ENCODE data around the gene HMGXB3. TPM values are rescaled to one million over a fixed set of nuclear protein-coding genes. Genes with fewer than 3 reads are reported as not detected.
A peak's percentile ranks its signal among the peaks of the same experiment; 100 is the strongest.

Gene HMGXB3, protein sequence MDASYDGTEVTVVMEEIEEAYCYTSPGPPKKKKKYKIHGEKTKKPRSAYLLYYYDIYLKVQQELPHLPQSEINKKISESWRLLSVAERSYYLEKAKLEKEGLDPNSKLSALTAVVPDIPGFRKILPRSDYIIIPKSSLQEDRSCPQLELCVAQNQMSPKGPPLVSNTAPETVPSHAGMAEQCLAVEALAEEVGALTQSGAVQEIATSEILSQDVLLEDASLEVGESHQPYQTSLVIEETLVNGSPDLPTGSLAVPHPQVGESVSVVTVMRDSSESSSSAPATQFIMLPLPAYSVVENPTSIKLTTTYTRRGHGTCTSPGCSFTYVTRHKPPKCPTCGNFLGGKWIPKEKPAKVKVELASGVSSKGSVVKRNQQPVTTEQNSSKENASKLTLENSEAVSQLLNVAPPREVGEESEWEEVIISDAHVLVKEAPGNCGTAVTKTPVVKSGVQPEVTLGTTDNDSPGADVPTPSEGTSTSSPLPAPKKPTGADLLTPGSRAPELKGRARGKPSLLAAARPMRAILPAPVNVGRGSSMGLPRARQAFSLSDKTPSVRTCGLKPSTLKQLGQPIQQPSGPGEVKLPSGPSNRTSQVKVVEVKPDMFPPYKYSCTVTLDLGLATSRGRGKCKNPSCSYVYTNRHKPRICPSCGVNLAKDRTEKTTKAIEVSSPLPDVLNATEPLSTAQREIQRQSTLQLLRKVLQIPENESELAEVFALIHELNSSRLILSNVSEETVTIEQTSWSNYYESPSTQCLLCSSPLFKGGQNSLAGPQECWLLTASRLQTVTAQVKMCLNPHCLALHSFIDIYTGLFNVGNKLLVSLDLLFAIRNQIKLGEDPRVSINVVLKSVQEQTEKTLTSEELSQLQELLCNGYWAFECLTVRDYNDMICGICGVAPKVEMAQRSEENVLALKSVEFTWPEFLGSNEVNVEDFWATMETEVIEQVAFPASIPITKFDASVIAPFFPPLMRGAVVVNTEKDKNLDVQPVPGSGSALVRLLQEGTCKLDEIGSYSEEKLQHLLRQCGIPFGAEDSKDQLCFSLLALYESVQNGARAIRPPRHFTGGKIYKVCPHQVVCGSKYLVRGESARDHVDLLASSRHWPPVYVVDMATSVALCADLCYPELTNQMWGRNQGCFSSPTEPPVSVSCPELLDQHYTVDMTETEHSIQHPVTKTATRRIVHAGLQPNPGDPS (N-terminal part only)
- total RNA-seq: 9.1 TPM

DNA sequence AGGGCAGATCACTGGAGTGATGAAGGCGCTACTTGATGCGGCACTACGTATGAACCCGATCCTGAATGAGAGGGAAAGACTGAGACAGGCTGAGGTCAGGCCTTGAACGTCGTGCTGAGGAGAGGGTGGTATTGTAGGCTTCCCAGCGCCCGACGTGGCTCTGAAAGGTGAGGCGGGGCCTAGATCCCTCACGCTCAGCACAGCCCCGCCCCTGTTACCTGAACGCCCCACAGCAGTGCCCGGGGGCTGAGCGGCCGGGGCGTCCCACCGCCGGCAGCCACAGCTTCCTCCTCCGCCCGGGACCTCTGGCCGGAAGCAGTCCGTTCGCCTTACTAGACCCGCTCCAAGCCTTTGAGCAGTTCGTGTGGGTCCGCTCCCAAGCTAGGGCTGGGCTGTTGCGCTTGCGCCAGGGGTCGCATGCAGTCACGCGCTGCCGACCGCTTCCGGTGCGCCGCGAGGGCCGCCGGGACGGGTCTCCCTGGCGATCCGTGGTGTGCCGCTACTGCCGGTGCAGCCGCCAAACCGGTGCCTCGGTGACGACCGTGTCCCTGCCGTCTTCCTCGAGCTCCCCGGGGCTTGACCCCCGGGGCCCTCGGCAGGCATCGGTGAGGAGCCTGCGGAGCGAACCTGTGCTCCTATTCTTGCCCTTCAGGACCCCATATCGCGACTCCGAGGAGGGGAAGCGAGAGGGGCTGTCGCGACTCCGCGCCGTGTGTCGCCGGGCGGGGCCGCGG, at the start of gene HMGXB3, which contains the start of gene TIGD6:
Gene HMGXB3 (plus strand): TSS at position 484 of the 734 bp plus-strand sequence. CDS start 4,114 bp downstream, outside the sequence.
Gene TIGD6 (minus strand): TSS at position 399 of the 734 bp plus-strand sequence. CDS start 4,306 bp downstream, outside the sequence.
- ATAC-seq (peak; percentile 91), DNase-seq (ENCODE audit: low spot score) (peak; percentile 95)

DNA sequence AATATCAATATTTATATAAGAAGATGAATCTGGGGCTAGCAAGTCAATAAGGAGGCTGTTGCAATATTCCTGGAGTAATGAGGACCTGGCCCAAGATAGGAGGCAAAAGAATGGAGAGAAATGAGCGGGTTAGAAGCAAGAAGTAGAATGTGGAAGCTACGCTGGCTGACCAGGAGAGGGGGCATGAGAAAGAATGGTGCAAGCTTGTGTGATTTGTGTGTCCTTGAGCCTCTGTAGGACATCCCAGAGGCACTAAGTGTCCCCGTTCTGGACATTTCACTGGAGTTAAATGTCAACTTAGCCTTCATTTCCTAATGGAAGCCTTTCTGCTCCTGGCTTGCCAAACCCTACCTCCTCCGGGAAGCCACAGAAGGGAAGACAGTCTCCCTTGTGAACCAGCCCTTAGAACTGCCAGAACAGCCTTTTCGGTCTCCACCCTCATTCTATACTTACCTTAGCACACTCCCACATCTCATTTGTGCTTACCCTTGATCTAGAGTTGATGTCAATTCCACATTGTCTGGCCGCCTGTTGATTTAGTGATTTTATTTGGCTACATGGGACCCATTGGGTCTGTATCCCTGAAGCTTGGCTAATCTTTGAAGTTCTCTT, 49.3 kb upstream of the HMGXB3 start:
- DNase-seq (ENCODE audit: low spot score): no peak
- ATAC-seq: no peak

DNA sequence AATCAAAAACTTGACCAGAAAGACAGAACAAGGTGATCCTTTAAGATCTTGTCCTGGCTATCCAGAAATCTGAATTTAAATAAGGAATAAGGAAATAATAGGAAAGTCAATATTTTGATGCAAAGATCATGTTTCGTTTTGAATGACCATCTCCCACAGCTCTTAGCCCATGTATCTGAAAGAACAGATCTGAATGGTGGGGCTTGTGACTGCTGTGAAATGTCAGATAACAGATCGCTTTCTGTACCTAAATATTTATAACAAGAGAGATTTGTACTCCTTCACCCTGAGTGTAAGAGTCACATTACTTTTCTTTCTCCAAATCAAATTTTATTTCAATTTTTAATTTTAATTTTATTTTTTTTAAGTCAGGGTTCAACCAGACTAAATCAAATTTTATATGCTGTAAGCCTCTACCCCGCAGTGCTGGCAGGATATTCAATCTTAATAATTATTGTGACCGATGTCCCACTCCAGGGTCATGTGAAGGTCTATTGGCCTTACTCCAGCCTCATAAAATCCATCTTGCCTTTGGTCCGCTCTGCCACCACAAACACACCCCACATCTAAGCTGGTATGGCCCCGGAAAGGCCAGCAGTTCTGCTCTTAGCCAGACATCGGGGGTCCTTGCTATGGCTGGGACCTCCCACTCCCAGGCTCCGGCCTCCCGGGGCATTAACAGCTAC, 47.0 kb upstream of the HMGXB3 start:
- DNase-seq (ENCODE audit: low spot score): no peak
- no peak for ATAC-seq

DNA sequence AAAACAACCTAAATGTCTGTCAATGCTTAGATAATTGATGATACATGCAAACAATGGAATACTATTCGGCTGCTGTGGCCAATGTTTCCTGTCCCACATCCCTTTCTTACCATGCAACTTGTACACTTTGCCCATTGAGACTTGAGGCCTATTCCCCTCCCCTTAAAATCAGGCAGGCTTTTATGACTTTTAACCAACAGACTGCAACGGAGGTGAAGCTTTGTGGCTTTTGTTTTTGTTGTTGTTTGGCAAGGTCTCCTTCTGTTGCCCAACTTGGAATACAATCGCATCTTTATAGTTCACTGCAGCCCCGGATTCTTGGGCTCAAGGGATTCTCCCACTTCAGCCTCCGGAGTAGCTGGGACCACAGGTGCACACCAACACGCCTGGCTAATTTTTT, 45.7 kb upstream of the HMGXB3 start:
- DNase-seq (ENCODE audit: low spot score) (no peak), ATAC-seq (no peak)

DNA sequence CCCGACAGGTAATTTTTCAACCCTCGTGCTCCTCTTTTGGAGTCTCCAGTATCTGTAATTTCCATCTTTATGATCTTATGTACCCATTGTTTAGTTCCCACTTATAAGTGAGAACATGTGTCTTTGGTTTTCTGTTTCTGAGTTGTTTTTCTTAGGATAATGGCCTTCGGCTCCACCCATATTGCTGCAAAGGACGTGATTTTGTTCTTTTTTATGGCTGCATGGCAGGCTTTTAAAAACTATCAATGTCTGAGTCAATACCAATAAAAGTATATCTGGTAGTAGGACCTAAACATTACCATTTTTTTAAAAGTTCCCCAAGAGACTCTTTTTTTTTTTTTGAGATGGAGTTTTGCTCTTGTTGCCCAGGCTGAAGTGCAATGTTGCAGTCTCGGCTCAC, 43.9 kb upstream of the HMGXB3 start:
- no peak for DNase-seq (ENCODE audit: low spot score)
- ATAC-seq: no peak

DNA sequence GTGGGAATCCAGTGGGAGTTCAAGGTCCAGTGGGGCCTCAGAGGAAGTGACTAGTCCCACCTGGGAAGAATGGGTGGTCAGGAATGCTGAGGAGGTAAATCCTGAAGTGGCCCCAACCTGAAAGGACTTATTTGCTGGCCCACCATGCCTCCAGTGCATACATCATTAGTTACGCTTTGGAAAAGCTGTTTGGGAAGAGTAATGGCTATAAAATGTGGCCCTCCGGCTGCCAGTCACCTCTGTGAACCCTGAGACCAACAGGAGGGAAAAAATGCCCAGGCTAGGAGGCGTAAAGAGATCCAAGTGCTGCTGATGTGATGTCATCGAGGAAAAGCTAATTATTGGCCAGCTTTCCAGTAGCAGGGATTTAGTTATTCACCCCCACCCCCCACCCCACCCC, 42.7 kb upstream of the HMGXB3 start:
- no peak for ATAC-seq
- no peak for DNase-seq (ENCODE audit: low spot score)

DNA sequence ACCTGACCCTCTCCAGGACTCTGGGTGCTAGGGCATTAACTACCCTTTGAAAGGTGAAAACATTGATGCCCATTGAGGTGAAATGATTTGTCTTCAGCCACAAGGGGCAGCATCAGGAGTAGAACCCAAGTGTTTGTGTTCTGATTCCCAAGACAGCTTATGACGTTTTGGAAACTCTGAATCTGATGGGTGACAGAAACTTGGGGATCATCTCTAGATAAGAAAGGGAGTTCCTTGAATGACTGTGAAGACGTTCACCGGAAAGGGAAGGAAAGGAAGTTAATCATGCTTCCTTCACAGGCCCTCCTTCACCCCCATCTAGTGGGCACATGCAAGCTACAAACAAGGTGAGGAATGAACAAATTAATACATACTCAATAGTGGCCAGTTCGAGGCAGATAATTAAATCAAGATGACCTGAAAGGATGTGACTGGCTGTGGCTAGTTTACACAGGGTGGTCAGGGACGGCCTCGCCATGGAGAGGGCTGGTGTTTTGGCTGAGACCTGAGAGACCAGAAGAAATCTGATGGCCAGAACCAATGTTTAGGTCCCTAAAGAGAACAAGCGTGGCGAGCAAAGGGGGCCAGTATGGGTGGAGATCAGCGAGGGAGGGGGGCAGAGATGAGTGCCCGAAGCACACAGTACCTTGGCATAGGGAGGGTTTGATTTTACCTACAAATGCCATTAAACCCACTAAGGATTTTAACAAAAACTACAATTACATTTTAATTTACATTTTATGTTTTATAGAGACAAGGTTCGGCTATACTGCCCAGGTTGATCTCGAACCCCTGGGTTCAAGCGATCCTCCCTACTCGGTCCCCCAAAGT, 40.9 kb upstream of the HMGXB3 start:
- DNase-seq (ENCODE audit: low spot score) (no peak), ATAC-seq (no peak)

DNA sequence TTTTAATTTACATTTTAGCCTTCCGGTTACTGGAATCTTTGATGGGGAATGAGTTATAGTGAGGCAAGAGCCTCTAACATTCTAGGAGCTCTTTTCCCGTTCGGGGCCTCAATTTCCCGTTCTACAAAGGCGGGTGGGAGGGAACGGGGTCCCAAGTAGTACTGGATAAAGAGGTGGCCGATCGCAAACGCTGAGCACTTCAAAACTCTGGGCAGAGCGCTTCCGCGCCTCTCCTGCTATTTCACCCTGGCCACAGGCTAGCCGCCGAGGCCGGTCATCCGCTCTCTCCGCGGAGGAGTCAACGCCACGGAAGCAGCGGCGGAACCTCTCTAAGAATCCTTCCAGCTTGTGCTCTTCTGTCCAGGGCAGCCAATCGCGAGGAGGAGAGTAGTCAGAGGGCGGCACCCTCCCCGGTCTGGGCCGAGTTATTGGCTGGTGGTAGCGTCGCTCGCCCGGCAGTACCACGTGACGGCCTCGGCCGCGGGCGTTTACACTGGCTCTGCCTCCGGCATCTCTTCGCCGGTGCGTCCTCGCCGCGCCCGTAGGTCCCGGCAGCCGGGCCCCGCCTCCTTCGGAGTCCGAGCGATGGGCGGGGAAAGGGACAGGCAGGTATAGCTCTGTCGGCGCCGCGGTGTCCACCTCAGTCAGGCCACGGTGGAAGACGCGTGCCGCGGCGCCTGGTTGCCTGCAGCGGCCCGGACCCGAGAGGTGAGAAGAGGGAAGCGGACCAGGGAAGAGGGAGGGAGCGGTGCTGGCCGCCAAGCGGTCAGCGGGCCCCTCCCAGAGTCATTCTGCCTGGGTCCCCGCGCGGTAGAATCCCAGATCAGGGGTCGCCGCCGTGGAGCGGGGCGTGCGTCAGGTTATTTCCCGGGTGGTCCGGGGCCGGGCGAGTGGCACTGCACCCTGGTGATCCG, 40.0 kb upstream of the HMGXB3 start, which contains the start of gene SLC26A2:
Gene SLC26A2 (plus strand): TSS at position 487 of the 914 bp plus-strand sequence. CDS start 16,895 bp downstream, outside the sequence.
- ATAC-seq (peak; percentile 98), DNase-seq (ENCODE audit: low spot score) (peak; percentile 98)

DNA sequence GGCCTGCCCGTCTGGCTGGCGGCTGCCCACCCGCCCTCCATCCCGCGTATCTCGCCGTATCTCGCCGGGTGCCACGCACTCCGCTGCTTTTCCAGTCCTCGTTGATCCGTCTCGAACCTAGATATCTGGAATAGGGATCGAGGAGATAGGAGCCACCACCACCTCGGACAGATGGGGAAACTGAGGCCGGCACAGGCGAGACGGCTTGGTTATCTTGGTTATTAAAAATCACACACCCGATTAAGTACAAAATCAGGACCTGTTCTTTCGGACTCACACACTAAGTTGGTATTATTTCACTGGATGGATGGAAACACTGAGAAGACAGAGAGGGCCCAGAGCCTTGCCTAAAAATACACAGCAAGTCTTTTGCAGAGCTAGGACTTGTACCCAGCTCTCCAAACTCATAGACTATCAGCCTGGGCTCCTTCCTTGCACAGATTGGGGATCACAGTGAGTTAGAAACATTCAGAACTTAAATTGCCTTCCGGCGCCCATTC, 39.3 kb upstream of the HMGXB3 start:
- no peak for DNase-seq (ENCODE audit: low spot score)
- ATAC-seq: no peak

DNA sequence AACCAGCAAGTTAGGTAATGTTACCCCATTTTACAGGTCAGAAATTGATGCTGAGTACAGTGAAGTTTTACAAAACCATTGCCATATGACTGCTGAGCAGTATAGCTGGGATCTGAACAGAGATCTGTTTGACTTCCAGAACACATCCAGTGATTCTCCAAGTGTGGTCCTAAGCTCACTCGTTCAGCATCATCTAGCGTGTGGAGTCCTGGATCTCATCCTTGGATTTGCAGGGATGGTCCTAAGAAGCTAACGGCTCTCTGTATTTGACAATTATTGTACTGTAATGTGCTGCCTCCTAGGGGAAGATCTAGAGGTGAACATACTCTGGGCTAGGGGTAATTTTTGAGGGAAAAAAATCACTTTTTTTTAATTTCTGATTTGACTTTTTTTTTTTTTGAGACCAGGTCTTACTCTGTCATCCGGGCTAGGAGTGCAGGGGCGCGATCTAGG, 38.6 kb upstream of the HMGXB3 start:
- no peak for ATAC-seq
- no peak for DNase-seq (ENCODE audit: low spot score)

DNA sequence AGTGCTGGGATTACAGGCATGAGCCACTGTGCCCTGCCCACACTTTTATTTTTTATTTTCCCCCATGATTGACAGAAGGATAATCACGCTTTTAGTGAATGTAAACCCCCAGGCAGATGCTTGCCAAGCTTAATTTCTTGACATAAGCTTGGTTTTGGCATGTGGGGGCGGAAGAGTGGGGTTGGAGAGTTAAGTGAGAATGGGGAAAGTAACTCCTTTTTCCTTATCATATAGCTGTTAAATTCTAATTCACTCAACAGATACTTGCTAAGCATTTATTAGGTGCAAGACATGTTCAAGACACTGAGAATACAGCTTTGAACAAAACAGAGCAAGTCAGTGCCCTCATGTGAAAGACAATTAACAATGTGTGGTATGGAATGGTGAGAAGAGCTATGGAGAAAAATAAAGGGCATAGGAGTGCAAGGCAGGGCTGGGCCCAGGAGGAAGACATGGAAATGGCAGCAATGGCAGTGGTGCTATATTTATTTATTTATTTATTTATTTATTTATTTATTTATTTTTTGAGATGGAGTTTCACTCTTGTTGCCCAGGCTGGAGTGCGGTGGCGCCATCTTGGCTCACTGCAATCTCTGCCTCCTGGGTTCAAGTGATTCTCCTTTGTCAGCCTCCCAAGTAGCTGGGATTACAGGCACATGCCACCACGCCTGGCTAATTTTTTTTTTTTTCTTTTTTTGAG, 37.8 kb upstream of the HMGXB3 start:
- ATAC-seq: no peak
- DNase-seq (ENCODE audit: low spot score): no peak

DNA sequence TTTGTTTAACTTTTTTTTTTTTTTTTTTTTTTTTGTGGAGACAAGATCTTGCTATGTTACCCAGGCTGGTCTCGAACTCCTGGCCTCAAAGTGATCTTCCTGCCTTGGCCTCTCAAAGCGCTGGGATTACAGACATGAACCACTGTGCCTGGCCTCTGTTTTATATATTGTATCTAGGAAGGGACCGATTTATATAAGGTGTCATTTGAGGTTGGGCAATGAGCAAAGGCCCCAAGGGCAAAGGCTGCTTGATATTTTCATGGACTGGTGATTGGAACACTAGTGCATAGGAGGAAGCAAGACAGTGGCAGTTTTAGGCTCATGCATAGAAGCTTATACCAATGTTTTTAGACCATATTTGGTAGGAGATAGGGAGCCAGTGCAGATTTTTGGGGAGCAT, 36.8 kb upstream of the HMGXB3 start:
- DNase-seq (ENCODE audit: low spot score): no peak
- no peak for ATAC-seq

DNA sequence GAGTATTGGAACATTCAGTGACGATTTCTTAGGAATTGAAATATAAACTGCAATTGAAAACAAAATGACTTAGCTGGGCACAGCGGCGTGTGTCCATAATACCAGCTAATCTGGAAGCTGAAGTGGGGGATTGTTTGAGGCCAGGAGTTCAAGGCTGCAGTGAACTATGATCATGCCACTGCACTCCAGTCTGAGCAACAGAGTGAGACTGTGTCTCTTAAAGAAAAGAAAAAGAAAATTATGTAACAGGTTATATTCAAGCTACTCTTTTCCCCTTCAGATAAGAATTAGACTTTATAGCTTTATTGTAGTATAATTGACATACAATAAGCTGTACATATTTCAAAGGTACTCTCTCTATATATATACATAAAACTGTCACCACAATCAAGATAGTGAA, 33.6 kb upstream of the HMGXB3 start:
- ATAC-seq: no peak

DNA sequence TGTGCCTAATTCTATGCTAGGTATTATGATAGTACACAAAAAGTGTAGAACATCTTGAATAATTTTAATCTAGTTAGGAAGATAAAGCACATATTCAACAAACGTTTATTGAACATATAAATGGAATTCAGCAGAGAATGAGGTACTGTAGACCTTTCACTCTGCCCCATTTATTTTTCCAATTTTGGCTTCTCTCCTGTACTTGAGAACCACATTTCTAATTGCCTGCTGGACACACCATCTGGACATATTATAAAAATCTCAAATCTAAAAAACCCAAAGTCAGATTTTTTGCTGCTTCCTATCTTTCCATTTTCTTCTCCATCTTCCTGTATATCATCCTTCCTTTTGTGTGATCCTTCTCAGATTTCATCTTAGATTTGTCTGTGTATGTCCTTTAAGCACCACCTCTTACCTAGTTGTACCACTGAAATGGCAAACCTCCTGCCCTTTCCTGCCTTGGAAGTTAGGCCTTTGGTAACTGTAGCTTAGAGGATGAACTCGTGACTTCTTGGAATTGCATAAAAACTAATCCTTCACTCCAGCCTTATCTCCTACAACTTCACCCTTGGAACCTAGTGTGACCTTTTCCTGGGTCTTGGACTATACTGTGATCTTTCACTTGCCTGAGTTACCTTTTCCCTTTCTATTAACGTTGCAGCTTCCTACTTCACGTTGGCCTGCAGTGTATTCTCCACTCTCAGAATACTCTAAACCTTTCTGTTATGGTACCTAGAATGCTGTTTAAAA, 31.2 kb upstream of the HMGXB3 start:
- DNase-seq (ENCODE audit: low spot score): no peak
- no peak for ATAC-seq

More for the DNA sequence above, 33.6 kb upstream of the HMGXB3 start:
- DNase-seq (ENCODE audit: low spot score): no peak

DNA sequence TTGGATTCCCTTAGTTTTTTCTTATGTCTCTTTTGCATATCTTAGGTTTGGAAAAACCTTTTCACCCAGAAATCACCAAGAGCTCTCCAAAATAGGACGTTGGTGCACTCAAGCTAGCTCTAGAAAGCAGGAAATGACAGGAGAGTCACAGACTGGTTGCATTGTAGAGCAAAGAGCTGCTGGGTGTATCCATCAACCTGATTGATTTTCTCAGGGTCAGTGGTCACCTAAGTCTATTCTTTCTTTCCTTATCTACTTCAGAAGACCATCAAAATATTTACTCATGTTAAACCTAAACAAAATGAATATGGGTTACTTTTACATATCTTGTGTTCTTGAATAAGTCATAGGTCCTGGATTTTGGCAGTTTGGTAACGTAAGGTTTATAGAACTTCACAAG, 25.1 kb upstream of the HMGXB3 start:
- ATAC-seq (no peak), DNase-seq (ENCODE audit: low spot score) (no peak)

DNA sequence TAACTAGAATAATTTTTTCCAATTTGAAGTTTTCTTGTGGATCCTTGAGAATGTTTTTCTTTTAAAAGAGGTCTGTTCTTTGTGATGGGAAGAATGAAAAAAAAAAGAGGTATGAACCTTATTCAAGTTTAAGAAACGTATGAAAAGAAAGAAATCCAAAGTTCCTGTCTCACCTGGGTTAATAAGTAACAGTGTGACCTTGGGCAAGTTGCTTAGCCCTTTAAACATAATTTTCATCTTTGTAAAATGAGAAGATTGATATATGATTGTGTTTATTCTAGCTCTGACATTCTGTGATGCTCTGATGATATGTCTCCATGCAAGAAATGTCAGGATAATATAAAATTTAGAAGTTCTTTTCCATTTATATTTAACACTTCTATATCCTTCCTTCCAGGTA, 20.6 kb upstream of the HMGXB3 start:
- DNase-seq (ENCODE audit: low spot score) (no peak), ATAC-seq (no peak)
